H54 (cell line): ENCODE data around the gene SELENON.

Experiments
- DNase-seq: peaks from one replicate; pipeline ENCODE4 v3.0.0; 2011; ENCODE audit warnings: low spot score, mixed read lengths; ENCODE audit not compliant: insufficient read length
- FAIRE-seq: peaks from 3 replicates; lab custom pipeline; 2011; peaks lifted over from hg19 to GRCh38; lab: Jason Lieb, UNC
- POLR2A ChIP-seq: IDR thresholded peaks from 2 replicates; pipeline ENCODE4 v1.6.1; 2011; ENCODE audit warnings: low read depth, mild to moderate bottlenecking, low read length

The SELENON gene

DNA sequence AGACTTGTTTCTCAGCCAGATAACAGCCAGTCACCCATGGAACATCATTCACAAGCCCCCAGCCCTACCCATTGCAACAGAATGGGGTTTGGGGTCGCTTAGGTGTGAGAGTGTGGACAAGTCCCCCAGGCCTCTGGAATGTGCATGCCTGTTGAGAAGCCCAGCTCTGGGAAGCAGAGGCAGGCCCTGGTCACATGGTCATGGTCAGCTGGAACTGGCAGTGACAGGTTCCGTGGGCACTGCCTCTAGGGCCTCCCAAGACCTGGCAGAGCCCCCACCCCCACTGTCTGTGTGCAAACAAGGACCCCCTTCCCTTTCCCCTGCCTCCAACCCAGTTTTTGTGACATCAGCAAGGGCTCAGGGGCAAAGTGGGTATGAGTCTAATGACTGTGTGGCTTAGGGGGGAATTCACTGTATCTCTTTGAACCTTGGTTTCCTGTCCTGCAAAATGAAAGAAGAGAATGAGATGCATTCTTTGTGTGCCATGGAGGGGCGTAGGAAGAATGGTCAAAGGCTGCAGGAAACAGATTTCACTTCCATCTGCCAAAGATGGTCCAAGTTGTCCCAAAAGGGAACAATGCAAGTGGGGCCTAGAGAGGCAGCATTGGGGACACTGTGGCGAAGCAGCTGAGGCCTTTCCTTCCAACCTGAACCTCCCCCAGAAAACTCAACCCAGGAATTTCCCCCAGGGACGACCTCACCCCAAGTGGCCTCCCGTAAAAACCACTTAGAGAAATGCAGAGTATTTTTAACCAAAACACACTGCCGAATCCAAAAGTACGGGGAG, 34.7 kb upstream of the SELENON start:
- no peak for TF ChIP-seq POLR2A
- DNase-seq: no peak
- FAIRE-seq: no peak

DNA sequence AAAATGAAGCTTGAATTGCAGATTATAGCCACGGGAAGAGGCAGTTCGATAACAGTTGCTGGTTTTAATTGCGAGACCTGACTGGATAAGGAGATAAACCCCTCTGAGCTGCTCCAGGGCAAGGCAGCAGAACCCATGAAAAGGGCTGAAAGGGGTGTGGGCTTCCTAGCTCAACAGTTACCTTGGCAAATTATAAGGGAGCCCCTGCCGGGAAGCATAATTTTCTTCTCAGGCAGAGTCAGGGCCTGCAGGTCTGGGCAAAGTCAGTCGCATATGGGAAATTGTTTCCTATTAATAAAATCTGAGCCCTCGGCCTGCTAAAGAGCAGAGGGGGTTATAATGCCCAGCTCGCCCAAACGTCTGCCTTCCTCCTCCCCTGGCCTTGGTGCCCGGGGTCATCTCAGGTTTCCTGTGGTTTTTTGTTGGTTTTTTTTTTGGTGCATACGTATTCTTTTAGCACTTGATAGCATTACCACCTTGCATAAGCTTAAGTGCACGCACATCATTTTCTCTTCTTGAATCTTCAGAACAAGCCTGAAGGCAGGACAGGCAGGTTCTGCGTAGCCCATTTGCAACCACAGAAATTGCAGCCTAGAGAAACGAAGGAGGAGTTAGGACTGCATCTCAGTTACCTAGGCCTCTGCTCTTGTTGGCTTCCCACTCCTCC, 33.9 kb upstream of the SELENON start:
- TF ChIP-seq POLR2A: no peak
- FAIRE-seq: no peak
- no peak for DNase-seq

DNA sequence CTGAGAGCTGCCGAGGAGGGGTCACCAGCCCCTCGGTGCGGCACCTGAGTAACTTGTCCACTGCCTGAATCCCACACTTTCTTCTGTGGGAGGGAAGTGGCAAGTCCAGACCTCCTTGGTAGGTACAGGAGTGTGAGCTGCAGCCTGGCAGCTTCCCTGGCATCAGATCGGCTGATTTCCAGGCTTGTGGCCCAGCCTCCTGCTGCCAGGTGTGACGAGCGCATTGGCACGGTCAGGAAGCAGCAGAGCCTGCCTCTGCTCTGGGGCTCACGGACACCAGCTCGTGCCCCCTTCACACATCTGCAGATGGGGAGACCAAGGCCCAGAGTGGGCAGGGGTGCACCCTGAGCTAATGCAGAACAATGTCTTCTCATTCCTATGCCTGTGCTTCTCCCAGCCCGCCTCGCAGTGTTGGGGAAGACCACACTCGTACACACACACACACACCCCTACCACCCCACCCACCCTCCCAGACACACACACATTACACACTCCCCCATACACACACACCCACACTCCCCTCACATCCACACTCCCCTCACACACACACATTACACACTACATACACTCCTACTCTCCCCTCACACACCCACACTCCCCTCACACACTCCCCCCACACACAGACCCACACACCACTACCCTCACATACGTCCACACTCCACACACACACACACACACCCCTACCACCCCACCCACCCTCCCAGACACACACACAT, 33.1 kb upstream of the SELENON start:
- FAIRE-seq (no peak), DNase-seq (no peak)
- no peak for TF ChIP-seq POLR2A

DNA sequence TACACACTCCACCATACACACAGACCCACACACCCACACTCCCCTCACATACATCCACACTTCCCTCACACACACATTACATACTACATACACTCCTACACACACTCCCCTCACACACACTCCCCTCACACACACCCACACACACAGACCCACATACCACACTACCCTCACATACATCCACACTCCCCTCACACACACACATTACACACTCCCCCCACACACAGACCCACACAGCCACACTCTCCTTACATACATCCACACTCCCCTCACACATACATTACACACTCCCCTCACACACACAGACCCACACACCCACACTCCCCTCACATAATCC, 32.6 kb upstream of the SELENON start:
- DNase-seq: no peak
- FAIRE-seq: no peak
- no peak for TF ChIP-seq POLR2A

DNA sequence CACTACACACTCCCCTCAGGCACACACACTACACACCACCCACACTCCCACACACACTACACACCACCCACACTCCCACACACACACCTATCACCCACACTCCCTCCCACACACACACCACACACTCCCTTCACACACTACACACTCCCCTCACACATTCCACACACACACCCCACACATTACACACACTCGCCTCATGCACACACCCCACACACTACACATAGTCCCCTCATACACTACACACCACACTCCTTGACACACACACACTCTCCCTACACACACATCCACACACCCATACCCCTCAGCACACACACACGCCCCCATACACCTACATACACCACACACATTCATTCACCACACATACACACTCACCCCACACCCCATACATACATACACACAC, 31.0 kb upstream of the SELENON start:
- FAIRE-seq: no peak
- no peak for TF ChIP-seq POLR2A
- no peak for DNase-seq

DNA sequence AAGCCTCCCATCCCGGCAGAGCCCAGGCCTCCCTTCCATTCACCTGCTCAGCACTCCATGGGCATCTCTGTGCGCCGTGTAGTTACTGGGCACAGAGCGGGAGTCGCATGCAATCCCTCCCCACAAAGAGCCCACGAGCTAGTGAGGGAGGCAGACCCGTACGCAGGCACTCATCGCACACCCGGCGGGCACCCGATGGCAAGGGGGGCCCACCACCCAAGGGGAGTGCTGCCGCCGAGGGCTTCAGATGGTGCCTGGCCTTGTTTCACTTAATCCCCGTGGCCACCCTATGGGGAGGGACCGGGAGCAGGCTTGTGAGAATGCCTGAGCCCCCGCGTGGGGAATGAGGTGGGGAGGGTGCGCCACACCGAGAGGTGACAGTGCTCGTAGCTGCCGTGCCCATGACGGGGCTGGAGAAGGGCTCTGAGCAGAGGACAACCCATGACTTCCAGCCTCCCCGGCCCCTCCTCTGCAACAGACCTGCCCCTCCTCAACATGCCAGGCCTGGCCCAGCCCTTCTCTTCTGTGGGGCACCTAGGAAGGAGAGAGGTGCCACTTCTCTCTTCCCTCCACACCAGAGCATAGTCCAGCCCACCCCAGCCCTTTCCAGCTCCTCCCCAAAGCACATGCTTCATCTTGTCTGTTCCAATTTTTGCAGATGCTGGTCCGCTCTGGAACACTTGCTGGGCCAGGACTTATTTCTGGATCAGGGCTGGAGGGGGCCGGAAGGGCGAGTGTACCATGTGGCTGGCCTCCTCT, 30.2 kb upstream of the SELENON start:
- FAIRE-seq (no peak), DNase-seq (no peak)
- TF ChIP-seq POLR2A: no peak

DNA sequence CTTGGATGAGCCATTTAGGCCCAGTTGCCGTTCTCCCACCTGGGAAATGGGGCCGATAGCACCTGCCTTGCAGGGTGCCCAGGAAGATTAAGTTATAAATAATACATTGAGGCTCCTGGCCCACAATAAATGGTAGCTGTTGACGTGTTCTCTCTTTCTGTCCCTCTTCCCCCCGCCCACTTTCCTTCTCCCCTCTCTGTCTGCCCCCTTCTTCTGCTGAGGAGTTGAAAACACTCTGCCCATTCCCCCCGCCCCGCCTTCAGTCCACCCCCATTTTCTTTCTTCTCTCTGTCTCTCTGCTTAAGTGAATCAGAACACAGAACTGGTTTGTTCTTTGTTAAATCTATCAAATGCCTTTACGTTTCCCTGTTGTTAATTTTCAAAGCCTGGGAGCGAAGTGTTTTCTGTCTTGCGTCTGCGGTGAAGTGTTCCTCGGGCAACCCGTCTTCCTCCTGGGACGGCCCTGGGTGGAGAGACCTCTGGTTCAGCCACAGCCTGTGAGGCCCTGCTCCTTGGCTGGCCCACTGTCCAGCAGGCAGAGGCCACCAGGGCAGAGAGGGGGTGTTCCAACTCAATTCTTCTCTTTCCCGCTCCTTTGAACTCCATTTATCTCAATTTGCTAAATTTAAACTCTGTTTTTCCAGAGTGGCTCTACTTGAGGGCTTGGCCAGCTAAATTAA, 29.3 kb upstream of the SELENON start:
- no peak for TF ChIP-seq POLR2A
- DNase-seq (no peak), FAIRE-seq (no peak)

DNA sequence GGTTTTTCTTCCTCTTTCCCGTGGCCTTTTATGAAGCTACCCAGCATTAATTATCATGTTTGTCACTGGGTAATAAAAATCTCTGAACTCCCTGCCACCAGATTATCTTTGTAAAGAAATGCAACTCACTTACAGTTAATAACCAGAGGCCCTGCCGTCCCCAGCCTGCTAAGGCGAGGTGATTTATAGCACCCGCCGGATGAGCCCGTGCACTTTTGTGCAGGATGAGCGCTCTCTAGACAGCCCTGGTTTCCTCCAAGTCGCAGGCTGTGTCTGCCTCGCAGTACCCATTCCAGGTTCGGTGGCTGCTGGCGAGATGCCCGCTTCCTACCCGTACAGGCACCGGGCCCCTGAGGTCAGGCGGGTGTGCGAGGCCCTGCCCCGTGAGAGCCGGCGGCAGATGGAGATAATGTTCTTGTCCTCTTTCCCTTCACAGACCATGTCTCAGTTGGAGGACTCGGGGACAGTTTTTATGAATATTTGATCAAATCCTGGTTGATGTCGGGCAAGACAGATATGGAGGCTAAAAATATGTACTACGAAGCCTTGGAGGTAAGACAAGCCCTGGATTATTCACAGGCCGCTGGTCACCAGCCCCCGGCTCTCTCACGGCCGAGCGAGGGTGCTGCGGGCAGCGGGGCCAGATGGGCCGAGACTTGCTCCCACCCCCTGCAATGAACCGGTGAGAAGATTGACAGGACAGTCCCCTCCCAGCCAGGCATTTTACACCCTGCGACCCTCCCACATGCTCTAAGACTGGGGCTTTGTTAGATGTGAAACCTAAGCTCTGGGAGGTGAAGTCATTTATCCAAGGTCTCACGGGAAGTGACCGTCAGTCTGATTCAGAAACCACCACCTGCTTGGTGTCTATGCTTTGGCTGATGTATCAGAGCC, 28.5 kb upstream of the SELENON start:
- FAIRE-seq (no peak), DNase-seq (no peak)
- TF ChIP-seq POLR2A: no peak

DNA sequence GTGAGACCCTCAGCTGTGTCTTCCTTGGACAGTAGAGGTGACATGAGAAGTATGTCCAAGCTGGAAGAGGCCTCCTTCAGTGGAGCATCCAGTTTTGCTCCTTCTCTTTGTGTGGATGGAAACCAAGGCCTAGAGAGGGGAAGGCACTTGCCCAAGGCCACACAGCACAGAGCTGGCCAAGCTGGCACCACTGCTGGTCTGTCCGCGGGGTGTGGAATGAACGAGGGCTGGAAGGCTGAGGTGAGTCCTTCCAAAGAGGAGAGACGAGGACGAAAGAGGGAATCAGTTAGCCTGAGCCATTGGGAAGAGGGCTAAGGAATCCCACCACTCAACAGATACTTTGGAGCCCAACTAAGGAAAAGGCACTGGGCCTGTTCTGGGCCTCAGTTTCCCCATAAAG, 27.8 kb upstream of the SELENON start:
- no peak for TF ChIP-seq POLR2A
- DNase-seq (no peak), FAIRE-seq (no peak)

DNA sequence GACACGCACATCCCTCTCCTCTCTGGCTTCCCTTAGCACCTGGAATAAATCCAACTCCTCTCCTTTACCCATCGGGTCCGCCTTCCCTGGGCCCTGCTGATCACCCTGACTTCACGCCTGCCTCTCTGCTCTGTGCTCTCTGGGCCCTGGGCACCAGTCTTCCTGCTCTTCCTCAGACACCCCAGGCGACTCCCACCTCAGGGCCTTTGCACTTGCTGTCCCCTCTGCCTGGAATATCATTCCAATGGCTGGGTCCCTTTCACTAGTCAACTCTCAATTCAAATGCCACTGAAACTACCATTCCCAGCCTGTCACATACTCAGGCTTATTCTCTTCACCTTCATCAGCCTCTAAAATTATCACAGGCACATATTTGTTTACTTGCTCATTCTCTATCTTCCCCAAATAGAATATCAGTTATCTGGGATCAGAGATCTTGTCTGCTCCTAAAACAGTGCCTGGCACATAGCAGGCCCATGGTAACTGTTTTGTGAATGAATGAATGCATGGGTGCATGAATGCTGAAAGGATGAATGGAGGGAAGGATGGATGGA, 27.2 kb upstream of the SELENON start:
- TF ChIP-seq POLR2A: no peak
- no peak for DNase-seq
- no peak for FAIRE-seq

DNA sequence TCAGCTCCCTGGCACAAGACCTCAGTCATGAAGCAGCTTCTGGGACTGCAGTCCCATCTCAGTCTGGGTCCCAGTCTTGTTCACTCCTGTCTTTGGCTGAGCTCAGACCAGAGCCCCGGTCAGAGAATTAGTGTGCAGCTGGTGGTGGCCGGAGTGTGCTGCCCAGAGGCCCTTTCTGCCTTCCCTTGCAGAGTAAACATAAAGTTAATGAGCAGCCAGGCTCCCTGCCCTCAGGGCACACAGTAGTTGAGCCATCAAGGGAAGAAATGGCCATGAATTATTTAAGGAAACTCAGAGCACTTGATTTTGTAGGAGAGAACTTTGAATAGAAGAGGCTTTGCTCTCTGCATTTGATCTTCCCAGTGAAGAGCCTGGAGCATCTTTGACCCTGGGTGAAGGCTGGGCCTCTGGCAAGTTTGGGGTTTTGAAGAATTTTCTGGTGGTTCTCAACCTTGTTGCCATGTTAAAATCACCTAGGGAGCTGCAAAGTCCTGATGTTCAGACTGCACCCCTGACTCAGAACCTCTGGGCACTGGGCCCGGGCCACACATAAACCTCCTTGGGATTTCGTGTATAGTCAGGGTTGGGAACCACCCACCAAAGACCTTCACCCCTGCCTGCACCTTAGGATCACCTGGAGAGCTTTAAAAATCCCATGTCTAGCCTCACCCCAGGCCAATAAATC, 26.4 kb upstream of the SELENON start:
- no peak for TF ChIP-seq POLR2A
- FAIRE-seq (no peak), DNase-seq (no peak)

DNA sequence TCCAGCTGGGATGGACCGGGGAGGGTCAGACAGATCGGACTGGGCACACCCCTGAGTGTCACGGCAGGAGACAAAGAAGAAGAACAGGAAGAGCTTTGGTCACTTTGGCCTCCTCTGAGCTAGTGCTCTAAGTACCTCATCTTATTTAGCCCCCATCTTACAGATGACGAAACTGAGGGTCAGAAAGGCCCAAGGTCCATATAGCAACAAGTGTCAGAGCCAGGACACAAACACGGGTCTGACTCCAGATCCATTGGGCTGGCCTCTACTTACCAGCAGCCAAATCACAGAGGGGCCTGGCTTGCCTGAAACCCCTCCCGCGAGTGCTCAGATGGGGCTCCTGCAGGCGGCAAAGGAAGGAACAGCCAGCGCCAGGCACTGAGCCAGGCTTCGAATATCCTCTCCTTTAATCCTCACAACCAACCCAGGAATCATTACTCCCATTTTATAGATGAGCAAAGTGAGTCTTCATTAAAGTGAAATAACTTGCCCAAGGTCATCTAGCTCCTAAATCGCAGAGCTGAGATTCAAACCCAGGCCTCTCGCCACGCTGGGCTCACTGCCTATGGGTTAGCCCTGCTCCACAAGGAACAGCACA, 25.7 kb upstream of the SELENON start:
- no peak for TF ChIP-seq POLR2A
- DNase-seq: no peak
- no peak for FAIRE-seq
